HG03280 (cell line): Measurements from ENCODE around the gene TMEM43.

Source experiments
- ATAC-seq: cut with Tn5 transposase; IDR thresholded peaks from one replicate; pipeline ENCODE4 v1.9.1; 2021; ENCODE audit warnings: mild to moderate bottlenecking, moderate library complexity; ENCODE audit not compliant: unreplicated experiment

TMEM43 gene

GRCh38 chr3:14150491-14151230, 25.8 kb downstream of the TMEM43 start:
- ATAC-seq: no peak

- no peak for ATAC-seq
Measured at GRCh38 chr3:14151471-14152083, 26.7 kb downstream of the TMEM43 start.

DNA sequence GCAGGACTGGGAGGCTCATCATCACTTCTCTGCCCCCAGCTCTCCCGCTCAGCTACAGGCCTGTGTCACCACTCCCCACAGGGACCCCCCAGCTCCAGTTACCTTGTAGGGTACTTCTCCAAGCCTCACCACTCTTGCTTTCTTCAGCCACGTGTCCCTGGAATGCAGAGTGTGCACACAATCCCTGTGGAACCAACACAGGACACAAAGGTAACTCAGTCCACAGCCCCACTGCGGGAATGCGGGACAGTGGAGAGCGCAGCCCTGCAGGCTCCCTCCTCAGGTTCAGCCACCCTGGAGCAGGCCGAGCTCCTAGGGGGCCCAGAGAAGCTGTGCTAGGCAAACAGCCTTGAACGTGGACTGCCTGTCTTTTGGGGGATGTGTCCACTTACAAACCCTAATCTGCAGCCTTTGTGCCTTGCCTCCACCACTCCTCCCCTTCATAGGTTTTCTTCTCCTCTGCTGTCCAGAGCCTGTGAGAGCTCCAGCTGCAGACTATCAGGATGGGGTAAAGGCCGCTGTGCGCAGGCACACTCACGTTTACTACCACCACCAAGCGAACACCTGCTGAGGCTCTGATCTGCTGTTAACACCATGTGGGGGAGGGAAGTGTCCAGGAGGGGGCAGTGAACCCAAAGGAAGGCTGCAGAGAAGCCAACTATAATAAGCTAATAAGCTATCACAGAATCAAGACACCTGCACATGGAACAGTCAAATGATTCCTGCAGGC, 27.5 kb downstream of the TMEM43 start:
- ATAC-seq: no peak

GRCh38 chr3:14152963-14153355, 28.1 kb downstream of the TMEM43 start:
- no peak for ATAC-seq

DNA sequence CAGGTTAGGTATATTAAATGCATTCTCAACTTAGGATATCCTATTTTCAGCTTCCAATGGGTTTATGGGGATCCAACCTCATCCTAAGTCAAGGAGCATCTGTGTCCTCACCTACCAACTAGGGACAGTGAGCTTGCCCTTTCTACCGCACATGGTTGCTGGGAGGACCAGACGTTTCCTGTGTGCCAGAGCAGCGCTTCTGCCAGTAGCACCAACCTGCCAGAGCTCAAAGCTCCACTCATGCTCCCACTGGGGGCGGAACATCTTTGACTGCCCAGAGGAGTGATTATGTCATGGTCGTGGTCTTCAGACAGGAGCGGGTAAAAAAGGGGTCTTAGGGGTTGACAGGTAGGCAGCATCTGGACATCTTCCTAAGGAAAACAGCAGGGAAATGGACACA, 28.8 kb downstream of the TMEM43 start:
- ATAC-seq: no peak

- no peak for ATAC-seq
Measured at GRCh38 chr3:14154276-14154675, 29.4 kb downstream of the TMEM43 start.

GRCh38 chr3:14154895-14155440, 30.1 kb downstream of the TMEM43 start:
- ATAC-seq: no peak

GRCh38 chr3:14156201-14156600, 31.3 kb downstream of the TMEM43 start:
- no peak for ATAC-seq

DNA sequence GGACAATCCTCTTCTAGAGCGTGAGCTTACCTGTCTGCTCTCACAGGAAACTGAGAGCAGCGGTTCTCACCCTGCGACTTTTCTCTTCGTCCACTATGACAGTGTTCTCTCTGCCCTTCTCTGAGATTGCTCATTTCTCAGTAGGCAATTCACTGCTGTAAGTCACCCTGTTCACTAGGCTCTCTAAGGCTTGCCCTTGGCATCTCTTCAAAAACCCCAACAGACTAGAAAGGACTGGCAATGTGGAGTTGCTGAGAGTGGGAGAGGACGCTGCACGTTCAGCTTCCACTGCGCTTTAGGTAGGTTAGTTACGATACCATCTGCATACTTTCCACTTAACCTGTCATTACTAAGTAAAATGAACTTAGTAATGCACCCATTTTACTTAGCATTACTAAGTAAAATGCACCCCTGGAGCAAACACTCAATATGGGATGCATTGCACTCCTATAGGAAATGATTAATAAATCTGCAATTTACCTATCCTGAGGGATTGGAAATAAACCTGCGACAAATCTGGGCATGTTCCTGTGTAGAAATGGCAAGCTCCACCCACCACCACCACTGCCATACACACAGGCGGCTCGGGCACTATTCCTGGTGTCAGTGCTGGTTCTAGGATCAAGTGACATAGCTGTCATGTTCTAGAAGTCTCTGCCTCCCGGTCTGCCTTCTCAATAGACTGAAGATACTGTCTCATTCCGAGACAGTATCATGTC, 32.1 kb downstream of the TMEM43 start:
- no peak for ATAC-seq

DNA sequence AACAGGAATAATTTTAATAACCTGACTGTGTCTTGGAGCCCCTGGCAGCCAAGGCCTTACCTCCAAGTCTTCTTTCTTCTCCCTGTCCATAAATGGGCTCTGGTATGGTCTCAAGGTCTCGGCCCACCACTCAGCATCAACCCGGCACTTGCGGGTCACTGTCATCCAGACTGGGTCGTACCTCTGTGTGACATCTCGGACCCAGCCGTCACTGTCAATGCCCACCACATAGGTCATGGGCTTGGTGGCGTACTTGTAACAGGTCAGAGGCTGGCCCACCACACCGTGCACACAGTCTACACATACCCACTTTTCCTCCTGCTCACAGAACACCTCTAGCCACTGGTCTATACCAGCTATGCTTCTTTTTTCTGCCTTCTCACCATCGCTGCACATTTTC, 33.1 kb downstream of the TMEM43 start:
- ATAC-seq: no peak

- no peak for ATAC-seq
Measured at GRCh38 chr3:14158370-14158769, 33.5 kb downstream of the TMEM43 start.

DNA sequence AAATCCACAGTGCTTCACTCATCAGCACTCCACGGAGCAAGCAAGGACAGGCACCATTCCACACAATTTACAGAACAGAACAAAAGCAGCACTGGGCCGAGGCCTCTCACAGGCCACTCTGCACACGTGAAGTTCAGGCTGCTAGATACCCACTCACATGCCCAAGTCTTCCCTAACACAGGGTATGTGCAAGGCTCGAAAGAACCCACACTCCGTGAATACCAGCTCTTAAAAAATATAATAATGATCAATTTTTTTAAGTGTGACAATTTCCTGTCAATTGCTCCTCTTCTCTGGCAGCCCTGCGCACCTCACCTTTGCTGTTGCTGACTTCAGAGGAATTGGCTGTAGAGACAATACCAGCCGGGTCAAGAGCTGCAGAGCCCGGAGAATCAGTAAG, 34.6 kb downstream of the TMEM43 start:
- no peak for ATAC-seq

DNA sequence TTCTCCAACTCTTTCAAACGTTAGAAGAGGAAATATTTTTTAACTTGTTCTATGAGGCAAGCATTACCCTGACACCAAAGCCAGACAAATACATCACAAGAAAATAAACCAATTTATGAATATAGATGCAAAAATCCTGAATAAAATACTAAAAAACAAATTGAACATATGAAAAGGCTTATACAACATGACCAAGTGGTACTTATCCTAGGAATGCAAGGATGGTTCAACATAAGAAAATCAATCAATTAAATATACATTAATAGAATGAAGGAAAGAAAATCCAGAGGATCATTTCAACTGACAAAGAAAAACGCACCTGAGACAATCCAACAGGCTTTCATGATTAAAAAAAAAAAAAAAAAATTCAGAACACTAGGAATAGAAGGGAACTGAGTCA, 36.4 kb downstream of the TMEM43 start:
- no peak for ATAC-seq

DNA sequence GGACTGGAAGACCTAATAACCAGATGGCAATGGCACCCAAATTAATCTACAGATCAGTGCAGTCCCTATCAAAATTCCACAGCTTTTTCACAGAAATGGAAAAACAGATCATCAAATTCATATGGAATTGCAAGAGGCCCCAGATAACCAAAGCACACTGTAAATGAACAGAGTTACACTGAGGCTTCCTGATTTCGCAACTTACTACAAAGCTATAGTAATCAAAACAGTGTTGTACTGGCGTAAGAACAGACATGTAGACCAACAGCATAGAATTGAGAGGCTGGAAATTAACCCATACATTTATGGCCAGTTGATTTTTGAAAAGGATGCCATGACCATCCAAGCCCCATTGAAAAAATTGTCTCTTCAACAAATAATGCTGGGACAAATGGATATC, 37.3 kb downstream of the TMEM43 start:
- no peak for ATAC-seq

- ATAC-seq: no peak
Measured at GRCh38 chr3:14166877-14167603, 42.2 kb downstream of the TMEM43 start.

DNA sequence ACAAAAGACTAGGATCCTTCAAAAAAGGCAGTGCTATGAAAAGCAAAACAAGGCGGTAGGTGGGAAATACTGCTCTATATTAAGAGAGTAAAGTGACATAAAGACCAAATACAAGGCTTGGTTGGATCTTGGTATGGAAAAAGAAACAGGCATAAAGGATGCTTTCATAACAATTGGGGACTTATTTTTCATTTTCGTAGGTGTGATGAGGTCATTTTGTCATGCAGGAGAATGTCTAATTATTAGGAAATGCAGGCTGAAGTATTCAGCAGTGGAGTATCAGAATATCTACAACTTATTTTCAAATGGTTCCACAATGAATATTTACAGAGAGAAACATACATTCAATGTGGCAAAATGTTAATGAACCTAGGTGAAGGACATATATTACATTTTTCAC, 44.6 kb downstream of the TMEM43 start:
- no peak for ATAC-seq

- no peak for ATAC-seq
Measured at GRCh38 chr3:14169871-14170270, 45.0 kb downstream of the TMEM43 start.

GRCh38 chr3:14170531-14171159, 45.8 kb downstream of the TMEM43 start:
- no peak for ATAC-seq

DNA sequence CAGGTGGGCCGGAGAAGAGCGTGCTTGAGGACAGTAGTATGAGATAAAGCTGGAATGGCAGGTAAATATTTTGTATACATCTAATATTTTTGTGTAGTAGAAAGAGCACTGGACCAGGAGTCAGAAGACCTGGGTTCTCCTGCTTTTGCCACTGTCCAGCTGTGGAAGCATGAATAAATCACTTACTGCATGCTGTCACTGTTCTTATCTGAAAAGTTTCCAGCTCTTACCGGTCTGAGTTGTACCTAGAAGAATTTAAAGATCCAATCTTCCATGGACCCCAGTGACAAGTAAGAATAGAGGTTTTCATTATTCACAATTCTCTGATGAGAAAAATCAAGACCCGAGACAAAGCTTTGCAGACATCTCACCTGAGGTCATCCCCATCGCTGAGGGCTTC, 47.6 kb downstream of the TMEM43 start:
- ATAC-seq: no peak

GRCh38 chr3:14174483-14174882, 49.6 kb downstream of the TMEM43 start:
- ATAC-seq: no peak
